ENCODE results near the gene ARID3A.

Gene ARID3A

GRCh38 chr19:1010586-1011510 lies 85.0 kb downstream of the ARID3A start:
- H3K4me3 ChIP-seq (ENCODE audit: insufficient read depth, low read length, poor library complexity, severe bottlenecking), result no peak overlapping the region
- no peaks in the 10 kb centered on the region for H4K20me1 ChIP-seq (ENCODE audit: low read depth, low read length)
- no peaks in the 10 kb centered on the region for H3K36me3 ChIP-seq (ENCODE audit: low read length)
- no peak for TF ChIP-seq CTCF (IDR thresholded peaks at IDR 0.05; ENCODE audit: insufficient read depth, low read length, poor library complexity, severe bottlenecking)
- TF ChIP-seq EZH2phosphoT487 (conservative IDR thresholded peaks at IDR 0.05; ENCODE audit: low read length), result no peak
- no peaks in the 10 kb centered on the region for H3K9me2 ChIP-seq (replicated peaks; ENCODE audit: insufficient read depth, low read length)
- peaks cover 14% of the 10 kb centered on the region for H3K79me2 ChIP-seq (ENCODE audit: insufficient read depth, low read length)
- no peak overlapping the region for H2AFZ ChIP-seq (ENCODE audit: low read depth, low read length, severe bottlenecking)
- H3K4me2 ChIP-seq (ENCODE audit: low read depth, low read length, poor library complexity, severe bottlenecking), result no peak overlapping the region
- no peak overlapping the region for H3K9ac ChIP-seq (ENCODE audit: low read length)
- no peaks in the 10 kb centered on the region for H3K9me3 ChIP-seq (ENCODE audit: insufficient read depth, low read length)
- H3K27ac ChIP-seq (ENCODE audit: low read depth, low read length), result no peak overlapping the region
- H3K27me3 ChIP-seq (ENCODE audit: low read length), result no peaks in the 10 kb centered on the region
- H3F3A ChIP-seq (ENCODE audit: insufficient read depth), result peaks cover 7% of the 10 kb centered on the region; the same call in 1 of the 2 replicates

DNA sequence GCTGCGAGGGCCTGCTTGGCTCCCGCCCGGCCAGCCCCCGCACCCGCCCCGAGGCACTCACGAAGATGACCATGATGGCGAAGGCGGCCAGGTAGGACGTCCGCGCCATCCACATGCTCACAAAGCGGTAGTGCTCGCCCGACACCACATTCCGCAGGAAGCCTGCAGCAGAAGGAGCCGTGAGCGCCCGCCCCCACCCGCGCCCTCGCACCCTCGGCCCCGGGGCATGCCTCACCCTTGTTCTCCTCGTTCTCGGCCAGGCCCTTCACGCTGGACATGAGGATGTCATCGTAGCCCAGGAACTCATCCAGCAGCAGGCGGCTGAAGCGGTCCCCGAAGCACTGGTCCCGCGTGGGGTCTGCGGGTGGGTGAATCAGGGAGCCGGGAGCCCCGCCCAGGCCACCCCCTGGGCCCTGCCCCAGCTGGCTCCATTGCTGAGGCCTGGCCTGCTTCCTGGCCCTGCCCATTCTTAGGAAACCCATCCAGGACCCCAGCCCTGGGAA lies 86.0 kb downstream of the ARID3A start:
- no peak overlapping the region for H3K27ac ChIP-seq (ENCODE audit: low read depth, low read length)
- H3K27me3 ChIP-seq (ENCODE audit: low read length), result no peaks in the 10 kb centered on the region
- H3F3A ChIP-seq (ENCODE audit: insufficient read depth), result 0 out of 2 replicates have a peak, but pooled peaks cover under 1% of the 10 kb centered on the region
- no peak overlapping the region for H3K4me3 ChIP-seq (ENCODE audit: insufficient read depth, low read length, poor library complexity, severe bottlenecking)
- no peaks in the 10 kb centered on the region for H3K9me2 ChIP-seq (replicated peaks; ENCODE audit: insufficient read depth, low read length)
- H3K79me2 ChIP-seq (ENCODE audit: insufficient read depth, low read length), result peaks cover 24% of the 10 kb centered on the region
- no peaks in the 10 kb centered on the region for H3K36me3 ChIP-seq (ENCODE audit: low read length)
- no peak overlapping the region for H3K4me2 ChIP-seq (ENCODE audit: low read depth, low read length, poor library complexity, severe bottlenecking)
- H3K9ac ChIP-seq (ENCODE audit: low read length), result no peak overlapping the region
- TF ChIP-seq CTCF (IDR thresholded peaks at IDR 0.05; ENCODE audit: insufficient read depth, low read length, poor library complexity, severe bottlenecking), result no peak
- no peak for TF ChIP-seq EZH2phosphoT487 (conservative IDR thresholded peaks at IDR 0.05; ENCODE audit: low read length)
- no peaks in the 10 kb centered on the region for H3K9me3 ChIP-seq (ENCODE audit: insufficient read depth, low read length)
- no peak overlapping the region for H2AFZ ChIP-seq (ENCODE audit: low read depth, low read length, severe bottlenecking)
- 0 out of 2 replicates have a peak, but pooled peaks cover 4% of the 10 kb centered on the region for H4K20me1 ChIP-seq (ENCODE audit: low read depth, low read length)

DNA sequence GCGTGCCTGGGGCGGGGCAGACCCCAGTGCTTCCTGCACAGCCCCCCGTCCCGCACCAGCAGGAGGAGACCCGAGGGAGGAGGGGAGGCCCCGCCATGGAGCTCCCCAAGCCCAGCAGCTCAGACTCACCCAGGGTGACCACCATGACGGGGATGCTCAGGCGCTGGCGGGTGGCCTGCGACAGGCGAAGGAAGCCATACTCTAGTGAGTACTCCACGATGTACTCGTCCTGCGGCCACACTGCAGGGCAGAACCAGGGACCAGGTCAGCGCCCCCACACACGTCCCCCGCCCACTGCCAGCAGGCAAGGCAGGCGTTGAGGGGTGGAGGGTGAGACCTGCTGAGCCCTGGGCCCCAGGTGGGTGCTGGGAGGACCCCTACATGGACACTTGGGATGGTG lies 86.5 kb downstream of the ARID3A start:
- H3K9me3 ChIP-seq (ENCODE audit: insufficient read depth, low read length), result no peaks in the 10 kb centered on the region
- no peaks in the 10 kb centered on the region for H3K27me3 ChIP-seq (ENCODE audit: low read length)
- no peak overlapping the region for H3K27ac ChIP-seq (ENCODE audit: low read depth, low read length)
- H3K79me2 ChIP-seq (ENCODE audit: insufficient read depth, low read length), result peaks cover 29% of the 10 kb centered on the region
- no peaks in the 10 kb centered on the region for H3K9me2 ChIP-seq (replicated peaks; ENCODE audit: insufficient read depth, low read length)
- H3K9ac ChIP-seq (ENCODE audit: low read length), result no peak overlapping the region
- H3K4me2 ChIP-seq (ENCODE audit: low read depth, low read length, poor library complexity, severe bottlenecking), result no peak overlapping the region
- 0 out of 2 replicates have a peak, but pooled peaks cover 5% of the 10 kb centered on the region for H4K20me1 ChIP-seq (ENCODE audit: low read depth, low read length)
- no peaks in the 10 kb centered on the region for H3K36me3 ChIP-seq (ENCODE audit: low read length)
- TF ChIP-seq CTCF (IDR thresholded peaks at IDR 0.05; ENCODE audit: insufficient read depth, low read length, poor library complexity, severe bottlenecking) (no peak), EZH2phosphoT487 (conservative IDR thresholded peaks at IDR 0.05; ENCODE audit: low read length) (no peak)
- H3F3A ChIP-seq (ENCODE audit: insufficient read depth), result no peaks in the 10 kb centered on the region
- H2AFZ ChIP-seq (ENCODE audit: low read depth, low read length, severe bottlenecking), result no peak overlapping the region
- no peak overlapping the region for H3K4me3 ChIP-seq (ENCODE audit: insufficient read depth, low read length, poor library complexity, severe bottlenecking)
